Myometrial cell (primary cell): Measurements from ENCODE around the gene TMEM81. TPM values are rescaled to one million over a fixed set of nuclear protein-coding genes. Genes with fewer than 3 reads are reported as not detected.

Experiments
- total RNA-seq: library from RNA; depleted of rRNA; stranded (reverse); fragments of >200 nt; gene quantifications from 2 replicates; pipeline ENCODE4 v1.2.3, GENCODE V29; 2015

Gene TMEM81
- 0.29 and 3.2 TPM in 2 replicates for total RNA-seq

GRCh38 chr1:205084360-205084759 is at the start of gene TMEM81:
Gene TMEM81, minus strand, starts transcription at chr1:205084460. Its CDS starts 140 bp downstream, at chr1:205084320.

GRCh38 chr1:205121660-205122488 is 37.6 kb upstream of the TMEM81 start, which contains the start of gene RBBP5:
Gene RBBP5, minus strand, starts transcription at chr1:205121978. Its CDS starts 105 bp downstream, at chr1:205121873.

GRCh38 chr1:205042911-205043806 is 41.1 kb downstream of the TMEM81 start, which contains the start of gene CNTN2:
Gene CNTN2, plus strand, starts transcription at chr1:205043212. Its CDS starts 9,974 bp downstream, at chr1:205053186.

Other genes starting within 250 kb of the TMEM81 start
- gene NFASC, start 213.6 kb downstream of the TMEM81 start, total RNA-seq = not detected in 2 replicates
- gene CNTN2, start 41.2 kb downstream of the TMEM81 start, total RNA-seq = not detected in 2 replicates
- 12.2 and 13.5 TPM in 2 replicates for gene RBBP5, start 37.5 kb upstream of the TMEM81 start, total RNA-seq
- 8.4 and 10.6 TPM in 2 replicates for gene DSTYK, start 127.2 kb upstream of the TMEM81 start, total RNA-seq
- 1.1 and 3.2 TPM in 2 replicates for gene TMCC2, start 143.5 kb upstream of the TMEM81 start, total RNA-seq
- 7.2 and 7.8 TPM in 2 replicates for gene NUAK2, start 237.3 kb upstream of the TMEM81 start, total RNA-seq